ENCODE results near the gene LSAMP.

Gene LSAMP

DNA sequence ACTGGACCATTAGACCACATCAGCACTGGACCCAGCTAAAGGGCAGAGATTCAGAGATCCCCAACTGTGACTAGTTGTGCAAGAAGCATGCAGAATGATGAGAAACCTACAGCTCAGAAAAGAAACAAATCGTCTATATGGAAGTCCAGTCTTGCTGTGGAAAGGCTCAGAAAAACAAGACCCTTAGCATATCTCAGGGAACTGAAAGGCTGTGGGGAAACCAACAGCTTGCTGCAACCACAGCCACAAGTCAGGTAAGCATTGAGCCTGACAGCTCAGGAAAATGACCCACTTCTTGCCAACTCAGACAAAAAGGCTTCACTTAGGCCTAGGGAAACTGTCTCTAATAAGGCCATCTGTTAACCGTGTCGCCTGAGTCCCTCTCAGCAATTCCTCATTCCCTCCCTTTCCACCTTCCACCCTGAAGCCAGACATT is 145.6 kb downstream of the LSAMP start:
- TF ChIP-seq, protein P1, sequence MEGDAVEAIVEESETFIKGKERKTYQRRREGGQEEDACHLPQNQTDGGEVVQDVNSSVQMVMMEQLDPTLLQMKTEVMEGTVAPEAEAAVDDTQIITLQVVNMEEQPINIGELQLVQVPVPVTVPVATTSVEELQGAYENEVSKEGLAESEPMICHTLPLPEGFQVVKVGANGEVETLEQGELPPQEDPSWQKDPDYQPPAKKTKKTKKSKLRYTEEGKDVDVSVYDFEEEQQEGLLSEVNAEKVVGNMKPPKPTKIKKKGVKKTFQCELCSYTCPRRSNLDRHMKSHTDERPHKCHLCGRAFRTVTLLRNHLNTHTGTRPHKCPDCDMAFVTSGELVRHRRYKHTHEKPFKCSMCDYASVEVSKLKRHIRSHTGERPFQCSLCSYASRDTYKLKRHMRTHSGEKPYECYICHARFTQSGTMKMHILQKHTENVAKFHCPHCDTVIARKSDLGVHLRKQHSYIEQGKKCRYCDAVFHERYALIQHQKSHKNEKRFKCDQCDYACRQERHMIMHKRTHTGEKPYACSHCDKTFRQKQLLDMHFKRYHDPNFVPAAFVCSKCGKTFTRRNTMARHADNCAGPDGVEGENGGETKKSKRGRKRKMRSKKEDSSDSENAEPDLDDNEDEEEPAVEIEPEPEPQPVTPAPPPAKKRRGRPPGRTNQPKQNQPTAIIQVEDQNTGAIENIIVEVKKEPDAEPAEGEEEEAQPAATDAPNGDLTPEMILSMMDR (conservative IDR thresholded peaks at IDR 0.05; ENCODE audit: control insufficient read depth, insufficient read depth, low read depth, low read length), result no peak
- no peak for DNase-seq (ENCODE audit: low read depth)
- no peak overlapping the region for H3K4me3 ChIP-seq (ENCODE audit: control insufficient read depth, low read depth, low read length)

DNA sequence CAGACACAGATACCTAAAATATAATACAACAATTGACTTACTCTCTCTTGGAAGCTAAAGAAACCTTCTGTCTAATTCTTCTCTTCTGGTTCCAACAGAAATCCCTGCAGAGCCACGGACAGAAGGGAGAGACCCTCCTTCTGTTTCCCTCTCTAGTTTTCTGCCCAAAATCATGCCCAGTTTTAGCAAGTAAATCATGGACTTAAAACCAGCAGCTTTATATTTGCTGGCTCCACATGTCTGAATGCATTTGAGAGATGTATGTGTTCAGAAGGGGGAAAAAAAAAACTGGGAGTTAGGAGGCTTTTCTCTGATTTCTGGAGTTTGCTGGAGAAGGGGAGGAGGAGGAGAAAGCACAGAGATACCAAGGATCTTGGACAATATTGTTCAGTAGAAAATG is 147.1 kb downstream of the LSAMP start:
- DNase-seq (ENCODE audit: low read depth), result no peak
- TF ChIP-seq, protein P1 (conservative IDR thresholded peaks at IDR 0.05; ENCODE audit: control insufficient read depth, insufficient read depth, low read depth, low read length), result no peak
- H3K4me3 ChIP-seq (ENCODE audit: control insufficient read depth, low read depth, low read length), result no peak overlapping the region

DNA sequence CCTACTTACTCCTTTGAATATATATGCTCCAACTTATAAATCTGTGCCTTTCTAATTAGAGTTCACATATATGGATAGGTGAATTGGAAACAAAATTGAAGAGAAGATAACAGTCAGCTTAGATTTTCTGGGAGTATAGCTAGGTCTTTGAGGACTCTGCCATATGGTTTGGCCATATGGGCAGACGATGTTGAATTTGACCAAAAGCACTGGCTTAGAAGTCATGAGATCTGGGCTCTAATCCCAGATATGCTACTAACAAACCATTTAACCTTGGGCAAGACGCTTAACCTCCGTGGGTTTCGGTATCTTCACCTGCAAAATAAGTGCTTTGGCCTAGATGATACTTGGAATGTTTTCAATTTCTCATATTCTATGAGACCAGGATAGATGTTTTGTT is 154.1 kb downstream of the LSAMP start:
- H3K4me3 ChIP-seq (ENCODE audit: control insufficient read depth, low read depth, low read length), result no peak overlapping the region
- TF ChIP-seq, protein P1 (conservative IDR thresholded peaks at IDR 0.05; ENCODE audit: control insufficient read depth, insufficient read depth, low read depth, low read length), result no peak
- DNase-seq (ENCODE audit: low read depth), result no peak

DNA sequence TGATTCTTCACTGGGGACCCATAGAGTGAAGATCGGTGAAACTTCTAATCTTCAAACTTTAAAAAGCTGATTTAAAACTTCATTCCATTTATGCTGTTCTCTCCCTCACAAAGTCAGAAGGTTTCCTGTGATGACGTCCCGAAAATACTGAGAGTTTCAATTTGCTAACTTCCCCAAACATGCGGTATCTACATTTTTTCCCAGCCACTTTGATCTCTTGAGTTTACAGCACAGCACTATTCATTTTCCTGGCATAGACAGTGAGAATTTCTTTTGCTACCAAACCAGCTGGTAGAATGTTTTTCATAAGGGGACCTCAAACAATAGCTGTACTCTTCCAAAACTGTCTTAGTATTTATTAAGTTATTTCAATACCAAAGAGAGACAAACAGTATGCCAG is 156.8 kb downstream of the LSAMP start:
- TF ChIP-seq, protein P1 (conservative IDR thresholded peaks at IDR 0.05; ENCODE audit: control insufficient read depth, insufficient read depth, low read depth, low read length), result no peak
- no peak for DNase-seq (ENCODE audit: low read depth)
- no peak overlapping the region for H3K4me3 ChIP-seq (ENCODE audit: control insufficient read depth, low read depth, low read length)

DNA sequence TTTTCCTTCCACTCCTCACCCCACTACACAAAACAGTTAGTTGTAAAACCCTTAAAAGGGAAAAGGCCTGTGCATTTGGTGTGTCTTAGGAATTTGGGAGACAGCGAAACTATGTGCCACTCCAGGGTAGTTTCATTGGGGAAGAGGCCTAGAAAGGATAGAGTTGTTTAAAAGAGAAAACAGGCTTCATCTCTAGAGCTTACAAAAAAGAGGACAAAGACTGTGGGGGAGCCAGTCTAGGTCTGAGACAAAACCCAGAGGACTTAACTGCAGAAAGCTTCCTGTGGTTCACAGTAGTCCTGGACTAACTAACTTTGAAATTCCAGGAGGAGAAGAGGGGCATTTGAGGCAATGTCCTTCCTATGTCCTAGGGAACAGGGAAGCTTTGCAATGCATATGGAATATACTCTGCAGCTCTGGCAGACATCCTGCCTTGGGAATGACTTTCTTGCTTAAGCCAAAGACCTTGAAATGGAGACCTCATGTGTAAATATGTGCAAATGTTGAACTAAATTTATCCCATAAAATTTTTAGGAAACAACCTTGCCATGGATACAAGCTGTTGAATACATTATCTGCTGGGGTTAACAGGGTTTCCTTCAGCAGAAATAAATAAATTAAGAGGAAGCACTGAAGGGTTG is 159.4 kb downstream of the LSAMP start:
- TF ChIP-seq, protein P1 (conservative IDR thresholded peaks at IDR 0.05; ENCODE audit: control insufficient read depth, insufficient read depth, low read depth, low read length), result no peak
- H3K4me3 ChIP-seq (ENCODE audit: control insufficient read depth, low read depth, low read length), result no peak overlapping the region
- DNase-seq (ENCODE audit: low read depth), result no peak

DNA sequence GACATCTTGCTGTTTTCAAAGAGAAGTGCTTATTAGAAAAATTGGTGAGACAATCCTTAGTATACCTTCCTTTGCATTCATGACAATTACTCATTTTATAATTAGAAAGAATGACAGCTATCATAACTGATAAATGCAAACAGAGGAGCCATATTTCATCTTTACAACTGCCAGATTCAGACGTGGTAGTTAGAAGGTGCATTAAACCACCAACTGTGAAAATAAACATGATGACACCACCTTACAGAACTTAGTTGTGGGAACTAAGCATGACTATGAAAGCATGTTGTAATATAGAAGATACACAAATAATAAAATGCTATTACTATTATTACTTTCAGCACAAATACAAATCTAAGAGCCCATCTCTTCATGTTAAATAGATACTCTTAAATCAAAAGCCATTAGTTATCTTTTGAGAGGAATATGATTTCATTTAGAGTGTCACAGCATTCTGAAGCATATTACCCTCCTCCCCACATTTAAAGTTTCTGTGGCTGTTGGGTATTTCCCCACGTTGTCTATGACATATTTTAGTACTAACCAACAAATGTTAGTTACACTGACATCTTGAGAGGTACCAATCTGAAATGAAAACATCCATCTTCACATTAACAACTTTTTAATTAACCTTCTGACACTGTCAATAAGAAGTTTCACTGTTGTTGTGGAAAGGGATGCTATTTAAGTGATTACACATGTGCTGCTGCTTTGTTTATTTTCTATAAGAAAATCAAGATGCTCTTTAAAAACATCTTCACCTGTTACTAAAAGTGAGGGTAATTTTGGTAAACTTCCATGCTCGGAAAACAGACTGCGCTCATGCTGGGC is 163.8 kb downstream of the LSAMP start:
- no peak overlapping the region for H3K4me3 ChIP-seq (ENCODE audit: control insufficient read depth, low read depth, low read length)
- TF ChIP-seq, protein P1 (conservative IDR thresholded peaks at IDR 0.05; ENCODE audit: control insufficient read depth, insufficient read depth, low read depth, low read length), result no peak
- DNase-seq (ENCODE audit: low read depth), result no peak
